Measurements from ENCODE around the gene CHAD. TPM values are rescaled to one million over a fixed set of nuclear protein-coding genes. Genes with fewer than 3 reads are reported as not detected.

Gene CHAD
- total RNA-seq, 4 donors from 2014 or later, result not detected

DNA sequence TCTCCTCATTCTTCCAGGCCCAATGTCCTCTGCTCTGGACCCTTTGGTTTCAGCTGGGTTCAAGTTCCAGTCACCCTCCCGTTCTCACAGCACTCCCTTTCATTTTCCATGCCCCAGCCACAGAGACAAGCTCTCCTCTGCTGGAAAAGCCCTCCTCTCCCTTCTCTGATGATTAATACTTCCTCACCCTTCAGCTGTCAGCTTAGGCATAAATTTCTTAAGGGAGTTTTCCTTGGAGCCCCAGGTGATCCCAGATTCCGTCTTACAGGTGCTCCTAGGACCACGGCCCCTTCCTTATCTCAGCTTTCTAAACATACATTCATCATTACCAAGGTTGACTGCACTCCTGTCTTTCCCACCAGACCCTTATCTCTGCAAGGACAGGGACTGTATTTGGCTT, 10.4 kb downstream of the CHAD start:
- H3K4me1 ChIP-seq, result no peaks in the 10 kb centered on the region
- H3K27me3 ChIP-seq, result no peaks in the 10 kb centered on the region
- H3K9me3 ChIP-seq, result no peaks in the 10 kb centered on the region
- H3K27ac ChIP-seq, result no peak overlapping the region
- peaks cover 0 to 49% (median 0%) of the 10 kb centered on the region in 3 donors for H3K36me3 ChIP-seq
- H3K4me3 ChIP-seq, result no peak overlapping the region
- WGBS, 2 donors, result 66 to 86% methylated on average over 3 of the region's 3 CpGs
- TF ChIP-seq EP300 (IDR thresholded peaks at IDR 0.05) (no peak), POLR2A (IDR thresholded peaks at IDR 0.05) (no peak)
- TF ChIP-seq, protein P1, sequence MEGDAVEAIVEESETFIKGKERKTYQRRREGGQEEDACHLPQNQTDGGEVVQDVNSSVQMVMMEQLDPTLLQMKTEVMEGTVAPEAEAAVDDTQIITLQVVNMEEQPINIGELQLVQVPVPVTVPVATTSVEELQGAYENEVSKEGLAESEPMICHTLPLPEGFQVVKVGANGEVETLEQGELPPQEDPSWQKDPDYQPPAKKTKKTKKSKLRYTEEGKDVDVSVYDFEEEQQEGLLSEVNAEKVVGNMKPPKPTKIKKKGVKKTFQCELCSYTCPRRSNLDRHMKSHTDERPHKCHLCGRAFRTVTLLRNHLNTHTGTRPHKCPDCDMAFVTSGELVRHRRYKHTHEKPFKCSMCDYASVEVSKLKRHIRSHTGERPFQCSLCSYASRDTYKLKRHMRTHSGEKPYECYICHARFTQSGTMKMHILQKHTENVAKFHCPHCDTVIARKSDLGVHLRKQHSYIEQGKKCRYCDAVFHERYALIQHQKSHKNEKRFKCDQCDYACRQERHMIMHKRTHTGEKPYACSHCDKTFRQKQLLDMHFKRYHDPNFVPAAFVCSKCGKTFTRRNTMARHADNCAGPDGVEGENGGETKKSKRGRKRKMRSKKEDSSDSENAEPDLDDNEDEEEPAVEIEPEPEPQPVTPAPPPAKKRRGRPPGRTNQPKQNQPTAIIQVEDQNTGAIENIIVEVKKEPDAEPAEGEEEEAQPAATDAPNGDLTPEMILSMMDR (IDR thresholded peaks at IDR 0.05), result no peak
- DNase-seq (ENCODE audit: low spot score in 2 of 2), result no peak

DNA sequence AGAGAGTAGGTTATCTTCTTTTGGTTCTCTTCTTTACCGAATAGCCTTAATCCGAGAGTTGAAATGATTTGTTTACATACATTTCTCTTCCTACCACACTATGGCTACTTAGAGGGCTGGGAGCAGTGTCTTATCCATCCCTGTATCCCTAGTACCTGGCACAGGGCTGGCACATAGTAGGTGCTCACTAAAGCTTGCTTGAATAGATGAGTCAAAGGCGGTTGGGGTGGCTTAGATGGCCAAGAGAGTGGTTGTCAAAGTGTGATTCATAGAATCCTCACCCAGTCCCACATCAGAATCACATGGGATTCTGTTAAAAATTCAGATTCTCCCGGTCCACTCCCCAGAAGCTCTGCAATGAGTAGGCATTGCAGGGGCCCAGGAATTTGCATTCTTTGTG, 11.1 kb downstream of the CHAD start:
- Histone ChIP-seq H3K4me3 (no peak overlapping the region), H3K9me3 (no peaks in the 10 kb centered on the region), H3K4me1 (no peaks in the 10 kb centered on the region), H3K27ac (no peak overlapping the region), H3K27me3 (no peaks in the 10 kb centered on the region), H3K36me3 (peaks cover 0 to 42% (median 0%) of the 10 kb centered on the region in 3 donors)
- no peak for DNase-seq (ENCODE audit: low spot score in 2 of 2)
- 91 to 97% methylated on average over 4 of the region's 4 CpGs for WGBS, 2 donors
- TF ChIP-seq, protein P1 (IDR thresholded peaks at IDR 0.05), result no peak
- TF ChIP-seq EP300 (IDR thresholded peaks at IDR 0.05), result no peak
- TF ChIP-seq POLR2A (IDR thresholded peaks at IDR 0.05), result no peak

DNA sequence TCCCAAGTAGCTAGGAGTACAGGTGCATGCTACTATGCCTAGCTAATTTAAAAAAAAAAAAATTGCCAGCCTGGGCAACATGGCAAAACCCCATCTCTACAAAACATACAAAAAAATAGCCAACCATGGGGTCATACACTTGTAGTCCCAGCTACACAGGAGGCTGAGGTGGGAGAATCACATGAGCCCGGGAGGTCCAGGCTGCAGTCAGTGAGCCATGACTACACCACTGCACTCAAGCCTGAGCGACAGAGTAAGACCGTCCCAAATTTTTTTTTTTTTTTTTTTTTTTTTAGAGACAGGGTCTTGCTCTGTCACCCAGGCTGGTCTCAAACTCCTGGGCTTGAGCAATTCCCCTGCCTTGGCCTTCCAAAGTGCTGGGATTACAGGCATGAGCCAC, 14.8 kb downstream of the CHAD start:
- TF ChIP-seq EP300 (IDR thresholded peaks at IDR 0.05) (no peak), POLR2A (IDR thresholded peaks at IDR 0.05) (no peak)
- TF ChIP-seq, protein P1 (IDR thresholded peaks at IDR 0.05), result no peak
- Histone ChIP-seq H3K36me3 (peaks cover 0 to 20% (median 0%) of the 10 kb centered on the region in 3 donors), H3K4me3 (no peak overlapping the region), H3K27me3 (no peaks in the 10 kb centered on the region), H3K4me1 (peaks cover 0 to 3% (median 0%) of the 10 kb centered on the region in 4 donors), H3K27ac (no peak overlapping the region), H3K9me3 (no peaks in the 10 kb centered on the region)
- WGBS, 2 donors, result 88% methylated on average over 3 of the region's 3 CpGs
- no peak for DNase-seq (ENCODE audit: low spot score in 2 of 2)

DNA sequence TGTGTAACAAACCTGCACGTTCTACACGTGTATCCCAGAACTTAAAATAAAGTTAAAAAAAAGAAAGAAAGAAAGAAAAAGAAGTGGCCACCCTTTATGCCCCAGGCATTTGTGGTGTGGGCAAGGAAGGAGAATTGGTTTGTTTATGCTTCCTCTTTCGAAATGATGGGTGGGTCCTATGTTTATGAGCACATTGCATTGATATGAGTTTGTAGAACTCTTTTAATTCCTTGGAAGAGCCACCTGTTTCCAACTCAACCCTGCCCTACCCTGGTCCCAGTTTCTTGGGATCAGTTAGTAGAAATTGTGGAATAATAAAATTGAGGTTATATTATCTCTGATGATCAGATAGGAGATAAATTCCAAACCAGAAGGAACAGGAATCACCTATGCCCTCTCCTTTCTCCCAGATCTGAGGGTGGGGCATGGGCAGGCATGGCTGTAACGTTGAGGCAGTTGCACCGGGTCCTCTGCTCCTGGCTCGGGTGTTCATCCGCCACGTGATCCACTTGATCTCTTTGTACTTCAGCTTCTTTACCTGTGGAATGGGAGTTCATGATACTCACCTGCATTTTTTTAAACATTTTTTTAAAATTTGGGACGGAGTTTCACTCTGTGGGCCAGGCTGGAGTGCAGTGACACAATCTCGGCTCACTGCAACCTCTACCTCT, 15.9 kb downstream of the CHAD start:
- H3K27ac ChIP-seq, result no peak overlapping the region
- 82 to 84% methylated on average over 10 of the region's 10 CpGs for WGBS, 2 donors
- peaks cover 0 to 20% (median 0%) of the 10 kb centered on the region in 3 donors for H3K36me3 ChIP-seq
- no peaks in the 10 kb centered on the region for H3K9me3 ChIP-seq
- DNase-seq (ENCODE audit: low spot score in 2 of 2), result no peak
- H3K4me3 ChIP-seq, result no peak overlapping the region
- peaks cover 0 to 3% (median 0%) of the 10 kb centered on the region in 4 donors for H3K4me1 ChIP-seq
- H3K27me3 ChIP-seq, result no peaks in the 10 kb centered on the region
- TF ChIP-seq POLR2A (IDR thresholded peaks at IDR 0.05), result no peak
- TF ChIP-seq, protein P1 (IDR thresholded peaks at IDR 0.05), result no peak

DNA sequence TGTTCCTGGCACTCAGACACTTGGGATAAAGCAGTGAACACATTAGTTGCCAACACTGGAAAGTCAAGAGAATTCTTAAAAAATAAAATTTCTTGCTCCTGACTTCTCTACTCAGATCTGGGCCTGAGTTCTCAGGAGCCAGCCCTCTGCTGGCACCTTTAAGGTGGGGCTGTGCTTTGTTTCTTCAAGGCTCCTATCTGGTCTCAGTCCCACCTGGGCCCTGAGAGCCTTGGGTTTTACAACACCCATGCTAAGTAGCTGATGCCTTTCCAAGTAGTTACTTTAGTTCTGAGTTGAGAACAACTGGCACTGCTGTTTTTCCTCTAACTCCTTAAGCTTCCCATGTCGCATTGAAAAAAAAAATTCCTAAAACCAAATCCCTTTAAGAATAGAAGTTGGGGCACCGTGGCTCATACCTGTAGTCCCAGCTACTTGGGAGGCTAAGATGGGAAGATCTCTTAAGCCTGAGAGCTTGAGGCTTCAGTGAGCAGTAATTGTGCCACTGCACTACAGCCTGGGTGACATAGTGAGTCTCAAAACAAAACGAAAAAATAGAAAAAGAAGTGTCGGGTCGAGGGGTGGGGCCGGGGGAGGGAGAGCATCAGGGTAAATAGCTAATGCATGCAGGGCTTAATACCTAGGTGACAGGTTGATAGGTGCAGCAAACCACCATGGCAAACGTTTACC, 16.6 kb downstream of the CHAD start:
- Histone ChIP-seq H3K36me3 (peaks cover 0 to 20% (median 0%) of the 10 kb centered on the region in 3 donors), H3K27ac (no peak overlapping the region), H3K27me3 (no peaks in the 10 kb centered on the region), H3K4me3 (no peak overlapping the region), H3K4me1 (peaks cover 0 to 3% (median 0%) of the 10 kb centered on the region in 4 donors), H3K9me3 (no peaks in the 10 kb centered on the region)
- DNase-seq (ENCODE audit: low spot score in 2 of 2), result no peak
- 73 to 77% methylated on average over 7 of the region's 7 CpGs for WGBS, 2 donors
- TF ChIP-seq, protein P1 (IDR thresholded peaks at IDR 0.05), result no peak
- TF ChIP-seq EP300 (IDR thresholded peaks at IDR 0.05) (no peak), POLR2A (IDR thresholded peaks at IDR 0.05) (no peak)

All from tibial nerve (tissue), 4 donors.